WERI-Rb-1 (cell line): ENCODE results near the gene C4orf50.

Experiments
- DNase-seq: peaks from one replicate; pipeline ENCODE4 v3.0.0-alpha.2; 2020
- H3K27ac ChIP-seq: fragments of 250-450 bp; sonication (Bioruptor Pico); 2 replicates; pipeline ENCODE4 v1.5.1; 2020; ENCODE audit warnings: mild to moderate bottlenecking, moderate library complexity
- H3K27me3 ChIP-seq: fragments of 250-450 bp; sonication (Bioruptor Pico); 2 replicates; pipeline ENCODE4 v1.5.1; 2021; ENCODE audit warnings: mild to moderate bottlenecking, low read depth, moderate library complexity; ENCODE audit not compliant: insufficient read depth, severe bottlenecking
- H3K36me3 ChIP-seq: fragments of 250-450 bp; sonication (Bioruptor Pico); 2 replicates; pipeline ENCODE4 v1.5.1; 2020; ENCODE audit warnings: mild to moderate bottlenecking, moderate library complexity
- H3K4me3 ChIP-seq: 2 replicates; pipeline ENCODE4 v1.5.1; 2011; ENCODE audit warnings: low read depth, mild to moderate bottlenecking, control low read depth, low read length
- H3K9me3 ChIP-seq: fragments of 250-450 bp; sonication (Bioruptor Pico); 2 replicates; pipeline ENCODE4 v1.5.1; 2021; ENCODE audit warnings: mild to moderate bottlenecking, moderate library complexity; ENCODE audit not compliant: severe bottlenecking
- CTCF ChIP-seq: IDR thresholded peaks from 2 replicates; pipeline ENCODE4 v1.5.1; 2011; ENCODE audit warnings: low read depth, mild to moderate bottlenecking, control low read depth, inconsistent platforms, low read length

Gene C4orf50

GRCh38 chr4:5884796-5885195, 133.4 kb downstream of the C4orf50 start:
- Histone ChIP-seq H3K4me3 (no peak overlapping the region), H3K9me3 (no peaks in the 10 kb centered on the region), H3K27me3 (no peaks in the 10 kb centered on the region), H3K36me3 (peaks cover 69% of the 10 kb centered on the region), H3K27ac (peak overlapping the region; percentile 58)
- DNase-seq: no peak
- TF ChIP-seq CTCF: no peak

DNA sequence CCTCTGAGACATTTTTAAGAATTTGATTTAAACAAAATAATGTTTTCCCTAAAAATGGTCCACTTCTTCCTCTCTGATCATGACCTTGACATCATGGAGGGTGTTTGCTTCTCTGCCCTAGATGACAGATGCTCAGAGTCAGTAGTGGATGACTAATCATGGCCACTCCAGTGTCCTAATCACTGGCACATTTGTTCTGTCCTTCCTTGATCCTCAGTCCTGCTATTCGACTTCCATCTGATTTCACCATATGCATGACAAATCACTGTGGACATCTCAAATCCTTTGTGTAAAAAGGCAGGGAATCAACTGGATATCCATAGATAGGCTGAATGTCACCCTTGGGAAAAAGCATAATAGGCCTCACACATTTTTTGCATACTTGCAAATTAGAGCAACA, 134.3 kb downstream of the C4orf50 start:
- Histone ChIP-seq H3K36me3 (peaks cover 76% of the 10 kb centered on the region), H3K27ac (peak overlapping the region; percentile 58), H3K9me3 (no peaks in the 10 kb centered on the region), H3K27me3 (no peaks in the 10 kb centered on the region), H3K4me3 (no peak overlapping the region)
- TF ChIP-seq CTCF: no peak
- peak; percentile 64 for DNase-seq

GRCh38 chr4:5882947-5883346, 135.3 kb downstream of the C4orf50 start:
- no peak for TF ChIP-seq CTCF
- DNase-seq: no peak
- Histone ChIP-seq H3K36me3 (peaks cover 82% of the 10 kb centered on the region), H3K27ac (no peak overlapping the region; the same call in 1 of the 2 replicates), H3K27me3 (no peaks in the 10 kb centered on the region), H3K9me3 (no peaks in the 10 kb centered on the region), H3K4me3 (no peak overlapping the region)

DNA sequence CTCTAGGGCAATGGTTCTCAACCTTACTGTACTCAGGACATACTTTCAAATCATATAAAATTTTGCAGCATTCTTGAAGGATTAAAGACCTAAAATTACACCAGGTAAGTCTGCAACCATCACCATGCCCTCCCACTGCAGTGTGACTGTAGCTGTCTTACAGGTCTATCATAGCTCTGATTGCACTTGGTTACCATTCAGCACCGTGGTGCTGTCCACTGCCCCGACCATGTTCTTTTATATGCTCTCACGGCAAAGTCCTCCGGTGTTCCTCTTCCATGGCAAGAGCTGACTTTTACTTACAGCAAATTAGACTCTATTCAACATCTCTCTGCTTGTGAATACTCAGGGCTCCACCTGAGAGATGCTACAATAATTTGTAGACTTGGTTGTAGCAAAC, 136.9 kb downstream of the C4orf50 start:
- peaks cover 81% of the 10 kb centered on the region for H3K36me3 ChIP-seq

DNA sequence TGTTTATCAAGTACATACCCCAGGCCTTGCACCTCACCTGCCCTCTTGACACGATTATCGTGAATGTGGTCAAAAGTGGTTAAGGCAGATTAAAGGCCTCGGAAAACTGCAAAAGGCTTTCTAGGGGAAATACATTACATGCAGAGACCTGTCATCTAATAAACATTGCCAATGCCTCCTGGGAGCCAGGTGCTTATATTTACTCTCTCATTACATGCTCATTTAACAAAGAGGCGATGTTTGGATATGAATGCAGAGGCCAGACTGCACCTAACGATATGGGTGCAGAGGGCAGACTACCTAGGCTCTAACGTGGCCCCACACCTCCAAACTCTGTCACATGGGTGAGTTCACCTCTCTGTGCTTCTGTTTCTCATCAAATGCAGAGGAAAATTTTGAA, 139.9 kb downstream of the C4orf50 start:
- peaks cover 71% of the 10 kb centered on the region for H3K36me3 ChIP-seq
- H3K27me3 ChIP-seq: no peaks in the 10 kb centered on the region
- H3K9me3 ChIP-seq: peaks cover 6% of the 10 kb centered on the region
- DNase-seq: no peak
- H3K4me3 ChIP-seq: no peak overlapping the region
- no peak overlapping the region for H3K27ac ChIP-seq
- TF ChIP-seq CTCF: no peak

More for the DNA sequence above, 136.9 kb downstream of the C4orf50 start:
- no peak for TF ChIP-seq CTCF
- DNase-seq: no peak
- Histone ChIP-seq H3K27ac (no peak overlapping the region), H3K4me3 (no peak overlapping the region), H3K9me3 (no peaks in the 10 kb centered on the region), H3K27me3 (no peaks in the 10 kb centered on the region)

DNA sequence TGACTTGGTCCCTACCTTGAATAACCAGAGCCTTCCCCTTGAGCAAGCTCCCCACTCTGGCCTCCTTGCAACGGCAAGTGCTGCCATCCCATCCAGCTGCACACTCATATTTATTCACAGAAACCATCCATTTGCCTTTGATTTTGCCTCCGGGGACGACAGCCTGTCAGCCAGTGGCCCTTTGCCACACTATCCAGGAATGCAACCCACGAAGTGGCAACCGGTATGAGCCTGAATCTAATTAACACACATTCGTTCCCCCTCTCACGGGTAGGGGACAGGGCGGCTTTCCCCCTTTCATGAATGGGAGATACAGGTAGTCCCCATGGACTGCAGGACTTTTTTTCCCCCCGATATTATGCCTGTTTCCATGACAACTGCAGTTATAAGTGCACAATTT, 140.8 kb downstream of the C4orf50 start:
- H3K27ac ChIP-seq: no peak overlapping the region
- peaks cover 7% of the 10 kb centered on the region for H3K9me3 ChIP-seq
- no peak for TF ChIP-seq CTCF
- H3K27me3 ChIP-seq: no peaks in the 10 kb centered on the region
- no peak overlapping the region for H3K4me3 ChIP-seq
- peaks cover 73% of the 10 kb centered on the region for H3K36me3 ChIP-seq
- no peak for DNase-seq
